ENCODE results near the gene IVNS1ABP.

DNA sequence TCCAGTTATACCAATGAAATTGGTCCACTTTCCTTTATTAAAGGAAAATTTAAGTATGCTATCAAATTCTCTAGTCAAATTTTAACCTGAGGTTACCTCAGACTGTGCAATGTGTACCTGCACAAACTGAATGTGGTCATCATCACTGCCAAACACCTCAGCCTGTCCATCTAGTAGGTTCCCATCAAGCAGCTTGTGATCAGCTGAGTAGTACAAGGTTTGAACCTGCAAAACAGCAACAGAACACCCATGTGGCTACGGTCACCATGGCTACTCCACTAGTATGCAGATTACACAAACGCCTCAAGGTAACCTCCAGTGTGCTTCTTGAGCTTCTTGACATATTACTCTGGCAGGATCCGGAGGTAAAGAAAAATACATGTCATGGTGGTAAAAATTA, 11.6 kb downstream of the IVNS1ABP start:
- TF ChIP-seq, protein P1, sequence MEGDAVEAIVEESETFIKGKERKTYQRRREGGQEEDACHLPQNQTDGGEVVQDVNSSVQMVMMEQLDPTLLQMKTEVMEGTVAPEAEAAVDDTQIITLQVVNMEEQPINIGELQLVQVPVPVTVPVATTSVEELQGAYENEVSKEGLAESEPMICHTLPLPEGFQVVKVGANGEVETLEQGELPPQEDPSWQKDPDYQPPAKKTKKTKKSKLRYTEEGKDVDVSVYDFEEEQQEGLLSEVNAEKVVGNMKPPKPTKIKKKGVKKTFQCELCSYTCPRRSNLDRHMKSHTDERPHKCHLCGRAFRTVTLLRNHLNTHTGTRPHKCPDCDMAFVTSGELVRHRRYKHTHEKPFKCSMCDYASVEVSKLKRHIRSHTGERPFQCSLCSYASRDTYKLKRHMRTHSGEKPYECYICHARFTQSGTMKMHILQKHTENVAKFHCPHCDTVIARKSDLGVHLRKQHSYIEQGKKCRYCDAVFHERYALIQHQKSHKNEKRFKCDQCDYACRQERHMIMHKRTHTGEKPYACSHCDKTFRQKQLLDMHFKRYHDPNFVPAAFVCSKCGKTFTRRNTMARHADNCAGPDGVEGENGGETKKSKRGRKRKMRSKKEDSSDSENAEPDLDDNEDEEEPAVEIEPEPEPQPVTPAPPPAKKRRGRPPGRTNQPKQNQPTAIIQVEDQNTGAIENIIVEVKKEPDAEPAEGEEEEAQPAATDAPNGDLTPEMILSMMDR (IDR thresholded peaks at IDR 0.05): no peak
- no peak for TF ChIP-seq POLR2A (IDR thresholded peaks at IDR 0.05)
- no peak for TF ChIP-seq EP300 (IDR thresholded peaks at IDR 0.05)
